Activated naive CD4-positive, alpha-beta T cell treated with anti-CD3 and anti-CD28 coated beads, Interleukin-2, amount 50 U/mL, for 72 hours (primary cell): Measurements from ENCODE around the gene PSMC3IP. TPM values are rescaled to one million over a fixed set of nuclear protein-coding genes. Genes with fewer than 3 reads are reported as not detected.
"Not testable (repeated sequence)": the region's sequence is repeated elsewhere in the genome, so short reads cannot be mapped to it uniquely, and the experiment has no call there.

Experiments
- ATAC-seq, 2 donors: fragments of 150-1000 bp; cut with Tn5 transposase; 2 replicates each; pipeline ENCODE4 v1.10.0; 2021; ENCODE audit warnings: mild to moderate bottlenecking in 2 of 2, moderate library complexity in 2 of 2
- DNase-seq, 2 donors: peaks; one replicate each; pipeline ENCODE4 v3.0.0; 2021 to 2022; ENCODE audit warnings: low spot score in 2 of 2
- H3K27ac Mint-ChIP-seq, 2 donors: one replicate each; pipeline ENCODE4 v1.8.0; 2022; ENCODE audit warnings: mild to moderate bottlenecking in 2 of 2, mixed read lengths in 2 of 2
- H3K36me3 Mint-ChIP-seq, 2 donors: one replicate each; pipeline ENCODE4 v1.8.0; 2022; ENCODE audit warnings: mixed read lengths in 2 of 2
- H3K9me3 Mint-ChIP-seq, 2 donors: one replicate each; pipeline ENCODE4 v1.8.0; 2022; ENCODE audit warnings: mixed read lengths in 2 of 2
- total RNA-seq, 2 donors: library from RNA; stranded (reverse); gene quantifications; one replicate each; pipeline ENCODE4 v1.2.3, GENCODE V29; 2022

PSMC3IP gene
- total RNA-seq, 2 donors from 2014 or later: 24.7 to 52.5 TPM

GRCh38 chr17:42566883-42567573, 10.5 kb downstream of the PSMC3IP start, which contains the start of gene MLX:
Gene MLX (plus strand): TSS chr17:42567100. CDS start chr17:42567125, 25 bp downstream.
- peaks cover 35 to 38% of the 10 kb centered on the region in 2 donors for H3K36me3 Mint-ChIP-seq
- ATAC-seq (peak; percentile 77 to 82), DNase-seq (peak; percentile 94)
- H3K9me3 Mint-ChIP-seq: no peaks in the 10 kb centered on the region
- peak within 1 kb of the TSS; percentile 94 to 98 for H3K27ac Mint-ChIP-seq

- no peak for ATAC-seq
- DNase-seq: no peak
- Mint-ChIP-seq H3K36me3 (peaks cover 38 to 40% of the 10 kb centered on the region in 2 donors), H3K27ac (peak overlapping the region; percentile 94 to 98), H3K9me3 (no peaks in the 10 kb centered on the region)
These were observed 11.2 kb downstream of the PSMC3IP start for GRCh38 chr17:42566215-42566882.

- DNase-seq (no peak), ATAC-seq (no peak)
- Mint-ChIP-seq H3K9me3 (no peaks in the 10 kb centered on the region), H3K27ac (peak overlapping the region; percentile 94 to 98), H3K36me3 (peaks cover 38 to 40% of the 10 kb centered on the region in 2 donors)
These were observed 11.9 kb downstream of the PSMC3IP start for GRCh38 chr17:42565523-42566214.

GRCh38 chr17:42564815-42565522, 12.6 kb downstream of the PSMC3IP start:
- Mint-ChIP-seq H3K27ac (peak overlapping the region in 1 of 2 donors; percentile 93), H3K36me3 (peaks cover 38 to 40% of the 10 kb centered on the region in 2 donors)

GRCh38 chr17:42563950-42564349, 13.6 kb downstream of the PSMC3IP start:
- no peaks in the 10 kb centered on the region for H3K9me3 Mint-ChIP-seq
- H3K36me3 Mint-ChIP-seq: peaks cover 36 to 38% of the 10 kb centered on the region in 2 donors
- H3K27ac Mint-ChIP-seq: peak overlapping the region; percentile 93 to 99
- DNase-seq: no peak
- no peak for ATAC-seq

More at GRCh38 chr17:42564815-42565522, 12.6 kb downstream of the PSMC3IP start:
- no peak for ATAC-seq
- H3K9me3 Mint-ChIP-seq: no peaks in the 10 kb centered on the region
- no peak for DNase-seq

GRCh38 chr17:42563543-42563942, 14.0 kb downstream of the PSMC3IP start:
- H3K27ac Mint-ChIP-seq: peak overlapping the region; percentile 93 to 99
- DNase-seq (no peak), ATAC-seq (no peak)
- H3K9me3 Mint-ChIP-seq: no peaks in the 10 kb centered on the region
- H3K36me3 Mint-ChIP-seq: peaks cover 32 to 38% of the 10 kb centered on the region in 2 donors

GRCh38 chr17:42563143-42563509, 14.4 kb downstream of the PSMC3IP start:
- Mint-ChIP-seq H3K27ac (peak overlapping the region; percentile 93 to 99), H3K9me3 (no peaks in the 10 kb centered on the region), H3K36me3 (peaks cover 31 to 38% of the 10 kb centered on the region in 2 donors)
- ATAC-seq (no peak), DNase-seq (no peak)

GRCh38 chr17:42562388-42563142, 15.0 kb downstream of the PSMC3IP start:
- H3K9me3 Mint-ChIP-seq: no peaks in the 10 kb centered on the region
- peak overlapping the region; percentile 93 to 99 for H3K27ac Mint-ChIP-seq
- peaks cover 26 to 34% of the 10 kb centered on the region in 2 donors for H3K36me3 Mint-ChIP-seq
- ATAC-seq (peak; percentile 15 to 31), DNase-seq (no peak)

GRCh38 chr17:42561897-42562387, 15.6 kb downstream of the PSMC3IP start, which contains the start of gene COASY:
Gene COASY (plus strand): TSS chr17:42562148. CDS start chr17:42562623, 475 bp downstream.
- H3K36me3 Mint-ChIP-seq: peaks cover 25 to 29% of the 10 kb centered on the region in 2 donors
- DNase-seq: peak; percentile 91 to 95

GRCh38 chr17:42560246-42560645, 17.3 kb downstream of the PSMC3IP start:
- DNase-seq (no peak), ATAC-seq (no peak)
- peaks cover 23 to 25% of the 10 kb centered on the region in 2 donors for H3K36me3 Mint-ChIP-seq
- H3K27ac Mint-ChIP-seq: no peak overlapping the region
- H3K9me3 Mint-ChIP-seq: no peaks in the 10 kb centered on the region

More at GRCh38 chr17:42561897-42562387, 15.6 kb downstream of the PSMC3IP start, which contains the start of gene COASY:
- ATAC-seq: peak; percentile 78 to 88
- Mint-ChIP-seq H3K27ac (peak within 1 kb of the TSS; percentile 93 to 99), H3K9me3 (no peaks in the 10 kb centered on the region)

GRCh38 chr17:42559075-42559474, 18.5 kb downstream of the PSMC3IP start:
- DNase-seq (no peak), ATAC-seq (no peak)
- Mint-ChIP-seq H3K36me3 (peaks cover 23 to 30% of the 10 kb centered on the region in 2 donors), H3K27ac (peak overlapping the region in 1 of 2 donors; percentile 28), H3K9me3 (no peaks in the 10 kb centered on the region)

GRCh38 chr17:42555961-42556617, 21.4 kb downstream of the PSMC3IP start:
- not testable (repeated sequence) for DNase-seq, H3K36me3 Mint-ChIP-seq, H3K9me3 Mint-ChIP-seq
- peak overlapping the region; percentile 9 to 95 for H3K27ac Mint-ChIP-seq
- peak in 1 of 2 donors; percentile 39 for ATAC-seq

- peak; percentile 6 to 14 for ATAC-seq
- DNase-seq: no peak
- Mint-ChIP-seq H3K36me3 (peaks cover 0 to 6% of the 10 kb centered on the region in 2 donors), H3K9me3 (no peaks in the 10 kb centered on the region), H3K27ac (peak overlapping the region; percentile 94 to 95)
These were observed 22.4 kb downstream of the PSMC3IP start for GRCh38 chr17:42555122-42555622.

GRCh38 chr17:42554250-42555121, 23.0 kb downstream of the PSMC3IP start:
- Mint-ChIP-seq H3K36me3 (peaks cover 0 to 6% of the 10 kb centered on the region in 2 donors), H3K27ac (peak overlapping the region; percentile 94 to 95), H3K9me3 (no peaks in the 10 kb centered on the region)
- peak; percentile 79 to 85 for DNase-seq
- peak; percentile 91 to 92 for ATAC-seq
